ENCODE measurements around the gene FOXN3.

- TF ChIP-seq CTCF (conservative IDR thresholded peaks at IDR 0.05 in 1 of 2, IDR thresholded peaks at IDR 0.05 in 1 of 2; ENCODE audit: low read depth in 1 of 2, low read length in 2 of 2): no peak
- TF ChIP-seq EZH2 (IDR thresholded peaks at IDR 0.05; ENCODE audit: low read length, missing control alignments): no peak
These were observed 112.5 kb downstream of the FOXN3 start for GRCh38 chr14:89304561-89304960.
